ENCODE measurements around the gene NXPH3.

NXPH3 gene

GRCh38 chr17:49582789-49583188 is 7.1 kb downstream of the NXPH3 start:
- DNase-seq, result no peak
- no peaks in the 10 kb centered on the region for H3K4me1 Mint-ChIP-seq (ENCODE audit: low read depth in 2 of 2)
- H3K36me3 Mint-ChIP-seq (ENCODE audit: insufficient read depth), result peaks cover 5% of the 10 kb centered on the region
- ATAC-seq (replicated peaks), result no peak
- no peak overlapping the region for H3K4me3 Mint-ChIP-seq
- H3K27ac Mint-ChIP-seq, result no peak overlapping the region
- H3K27me3 Mint-ChIP-seq, result peaks cover 6 to 14% of the 10 kb centered on the region in 2 donors
- H3K9me3 Mint-ChIP-seq, result no peaks in the 10 kb centered on the region

DNA sequence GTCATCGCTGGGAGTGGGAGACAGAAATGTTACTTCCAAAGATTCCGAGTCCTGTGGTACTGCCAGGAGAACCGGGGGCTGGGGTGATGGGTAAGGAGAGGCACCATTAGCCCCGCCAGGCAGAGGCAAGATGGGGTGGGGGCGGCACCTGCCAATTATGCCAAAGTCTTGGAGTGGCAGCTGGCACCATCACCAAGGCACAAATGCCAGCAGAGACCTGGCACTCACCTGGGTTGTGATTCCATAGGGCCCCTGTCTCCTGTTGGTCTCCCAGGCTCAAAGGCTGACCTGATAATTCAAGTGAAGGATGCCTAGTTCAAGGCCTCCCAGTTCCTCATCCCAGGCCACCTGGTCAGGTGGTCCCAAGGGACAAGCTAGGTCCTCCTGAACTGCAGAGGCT is 7.6 kb downstream of the NXPH3 start:
- Mint-ChIP-seq H3K9me3 (no peaks in the 10 kb centered on the region), H3K27me3 (peaks cover 1 to 10% of the 10 kb centered on the region in 2 donors), H3K27ac (no peak overlapping the region), H3K36me3 (ENCODE audit: insufficient read depth) (peaks cover 5% of the 10 kb centered on the region), H3K4me1 (ENCODE audit: low read depth in 2 of 2) (no peaks in the 10 kb centered on the region), H3K4me3 (no peak overlapping the region)
- ATAC-seq (replicated peaks) (no peak), DNase-seq (no peak)

- DNase-seq (no peak), ATAC-seq (replicated peaks) (no peak)
- peaks cover 0 to 3% of the 10 kb centered on the region in 2 donors for H3K27me3 Mint-ChIP-seq
- no peaks in the 10 kb centered on the region for H3K4me1 Mint-ChIP-seq (ENCODE audit: low read depth in 2 of 2)
- H3K27ac Mint-ChIP-seq, result peak overlapping the region in 1 of 2 donors; percentile 51
- H3K4me3 Mint-ChIP-seq, result no peak overlapping the region
- H3K36me3 Mint-ChIP-seq (ENCODE audit: insufficient read depth), result peaks cover 5% of the 10 kb centered on the region
- no peaks in the 10 kb centered on the region for H3K9me3 Mint-ChIP-seq
Observed at GRCh38 chr17:49583889-49584288, 8.2 kb downstream of the NXPH3 start.

DNA sequence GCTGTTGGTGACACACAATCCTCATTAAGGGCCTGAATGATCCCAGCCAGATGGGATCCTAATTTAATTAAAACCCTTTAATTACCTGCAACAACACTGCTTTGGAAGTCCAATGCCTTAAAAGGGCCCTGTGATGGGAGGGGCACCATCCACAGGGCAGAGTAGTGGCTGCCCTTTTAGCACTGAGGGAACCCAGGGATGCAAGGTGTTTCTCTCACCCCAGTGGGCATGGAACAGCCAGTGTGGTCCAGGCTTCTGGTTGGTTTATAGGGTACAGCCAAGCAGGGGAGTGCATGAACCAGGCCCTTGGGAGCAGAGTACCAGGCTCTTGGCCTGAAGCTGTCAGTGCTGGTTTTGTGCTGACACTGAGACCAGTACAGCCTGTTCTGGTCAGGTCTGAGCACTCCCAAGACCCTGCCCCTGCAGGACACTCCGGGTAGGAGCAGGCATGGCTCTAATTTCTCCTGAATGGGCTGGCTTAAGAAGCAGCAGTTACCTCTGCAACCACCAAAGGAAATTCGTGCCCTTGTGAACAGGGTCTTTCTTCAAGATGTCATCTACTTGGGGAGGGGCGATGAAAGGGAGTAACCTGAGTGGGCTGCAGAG is 9.9 kb downstream of the NXPH3 start:
- Mint-ChIP-seq H3K27me3 (no peaks in the 10 kb centered on the region), H3K4me3 (no peak overlapping the region), H3K4me1 (ENCODE audit: low read depth in 2 of 2) (no peaks in the 10 kb centered on the region), H3K36me3 (ENCODE audit: insufficient read depth) (peaks cover 5% of the 10 kb centered on the region), H3K9me3 (no peaks in the 10 kb centered on the region), H3K27ac (no peak overlapping the region)
- ATAC-seq (replicated peaks), result no peak
- no peak for DNase-seq

DNA sequence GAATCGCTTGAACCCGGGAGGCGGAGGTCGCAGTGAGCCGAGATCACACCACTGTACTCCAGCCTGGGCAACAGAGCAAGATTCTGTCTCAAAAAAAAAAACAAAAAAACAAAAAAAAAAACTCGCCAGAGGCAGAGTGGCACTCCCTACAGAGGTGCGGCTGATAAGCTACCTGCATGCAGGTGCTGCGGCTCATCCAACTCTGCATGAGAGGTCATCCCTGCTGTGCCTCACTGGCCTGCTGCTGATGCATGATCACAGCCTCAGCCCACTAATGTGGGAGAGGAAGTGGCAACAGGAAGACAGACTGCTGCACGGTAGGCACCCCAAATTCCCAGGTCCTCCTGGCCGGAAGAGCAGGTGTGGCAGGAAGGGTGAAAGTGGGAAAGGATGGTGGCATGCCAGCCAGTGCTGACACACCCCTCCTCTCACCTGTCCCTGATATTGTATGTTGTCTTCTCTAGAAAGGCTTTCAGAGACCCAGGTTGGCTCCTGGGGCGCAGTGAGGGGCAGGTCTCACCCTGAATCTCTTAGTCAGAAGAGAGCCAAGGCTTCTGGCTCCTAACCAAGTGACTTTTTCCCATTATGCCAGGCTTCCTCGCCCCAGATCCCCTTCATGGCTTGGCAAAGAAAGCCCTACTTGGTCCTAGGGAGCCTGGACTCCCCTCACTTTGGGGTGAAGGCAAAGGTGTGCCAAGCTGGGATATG is 11.8 kb downstream of the NXPH3 start:
- no peaks in the 10 kb centered on the region for H3K27me3 Mint-ChIP-seq
- peaks cover 5% of the 10 kb centered on the region for H3K36me3 Mint-ChIP-seq (ENCODE audit: insufficient read depth)
- H3K27ac Mint-ChIP-seq, result no peak overlapping the region
- DNase-seq (no peak), ATAC-seq (replicated peaks) (no peak)
- no peaks in the 10 kb centered on the region for H3K9me3 Mint-ChIP-seq
- peaks cover 0 to 5% of the 10 kb centered on the region in 2 donors for H3K4me1 Mint-ChIP-seq (ENCODE audit: low read depth in 2 of 2)
- no peak overlapping the region for H3K4me3 Mint-ChIP-seq

GRCh38 chr17:49588312-49588711 is 12.6 kb downstream of the NXPH3 start:
- ATAC-seq (replicated peaks) (no peak), DNase-seq (no peak)
- H3K27ac Mint-ChIP-seq, result no peak overlapping the region
- peaks cover 5% of the 10 kb centered on the region for H3K36me3 Mint-ChIP-seq (ENCODE audit: insufficient read depth)
- peaks cover 0 to 5% of the 10 kb centered on the region in 2 donors for H3K4me1 Mint-ChIP-seq (ENCODE audit: low read depth in 2 of 2)
- no peak overlapping the region for H3K4me3 Mint-ChIP-seq
- H3K27me3 Mint-ChIP-seq, result no peaks in the 10 kb centered on the region
- no peaks in the 10 kb centered on the region for H3K9me3 Mint-ChIP-seq

DNA sequence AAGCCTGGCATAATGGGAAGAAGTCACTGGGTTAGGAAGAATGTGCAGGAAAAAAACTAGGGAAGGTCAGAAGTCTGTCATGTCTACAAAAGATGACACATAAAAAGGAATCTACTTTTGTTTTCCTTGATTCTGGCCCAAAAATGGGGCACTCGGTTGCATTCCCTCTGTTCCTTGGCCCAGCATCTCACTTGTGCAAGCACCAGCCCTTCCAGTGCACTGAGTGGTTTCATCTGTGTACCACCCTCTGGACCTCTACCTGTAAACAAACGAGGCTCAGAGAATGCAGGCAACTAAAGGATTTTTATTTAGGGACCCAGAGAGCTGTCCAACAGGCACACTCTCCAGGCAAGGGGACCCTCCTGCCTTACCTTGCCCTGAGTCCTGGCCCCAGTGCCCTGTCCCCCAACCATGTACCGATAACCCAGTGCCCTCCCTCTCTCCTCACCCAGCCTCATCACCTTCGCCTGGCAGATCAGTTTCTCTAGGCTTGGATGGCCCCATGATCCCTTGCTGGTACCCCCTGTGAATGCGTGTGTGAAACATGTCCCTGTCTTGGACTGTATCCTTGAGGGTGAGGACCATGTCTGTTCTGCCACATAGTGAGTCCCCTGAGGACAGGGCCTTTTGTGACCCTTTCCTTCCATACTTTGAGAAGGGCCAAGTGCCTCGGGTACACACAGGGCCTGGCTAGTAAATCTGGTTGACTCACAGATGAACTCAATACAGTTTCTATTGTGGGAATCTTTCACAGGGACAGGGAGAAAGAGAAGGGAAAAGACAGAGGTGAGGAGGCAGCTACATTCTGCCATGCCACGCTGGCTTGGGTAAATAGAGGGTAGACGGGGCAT is 13.3 kb downstream of the NXPH3 start:
- H3K4me3 Mint-ChIP-seq, result no peak overlapping the region
- peak overlapping the region in 1 of 2 donors; percentile 65 for H3K27ac Mint-ChIP-seq
- H3K36me3 Mint-ChIP-seq (ENCODE audit: insufficient read depth), result peaks cover 5% of the 10 kb centered on the region
- no peaks in the 10 kb centered on the region for H3K9me3 Mint-ChIP-seq
- peaks cover 0 to 5% of the 10 kb centered on the region in 2 donors for H3K4me1 Mint-ChIP-seq (ENCODE audit: low read depth in 2 of 2)
- ATAC-seq (replicated peaks), result no peak
- no peak for DNase-seq
- H3K27me3 Mint-ChIP-seq, result no peaks in the 10 kb centered on the region

DNA sequence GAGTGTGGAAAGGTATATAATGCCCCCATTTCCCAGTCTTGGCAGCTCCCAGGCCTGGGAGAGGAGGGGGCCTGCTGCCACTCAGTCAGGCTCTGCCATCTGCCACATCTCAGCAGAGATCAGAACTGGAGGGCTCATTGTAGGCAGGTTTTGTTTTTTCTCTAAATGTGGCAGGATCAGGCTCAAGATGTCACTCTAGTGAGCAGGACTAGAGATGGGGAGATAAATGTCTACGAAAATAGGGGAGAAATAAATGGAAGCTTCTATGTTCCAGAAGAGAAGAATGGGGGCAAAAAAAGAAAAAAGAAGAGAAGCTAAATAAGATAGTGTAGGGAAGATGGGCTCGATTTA is 13.9 kb downstream of the NXPH3 start:
- Mint-ChIP-seq H3K27me3 (no peaks in the 10 kb centered on the region), H3K4me1 (ENCODE audit: low read depth in 2 of 2) (peaks cover 0 to 5% of the 10 kb centered on the region in 2 donors), H3K4me3 (no peak overlapping the region), H3K27ac (peak overlapping the region in 1 of 2 donors; percentile 65), H3K9me3 (no peaks in the 10 kb centered on the region), H3K36me3 (ENCODE audit: insufficient read depth) (peaks cover 6% of the 10 kb centered on the region)
- ATAC-seq (replicated peaks) (no peak), DNase-seq (no peak)

GRCh38 chr17:49590874-49591273 is 15.2 kb downstream of the NXPH3 start:
- Mint-ChIP-seq H3K9me3 (no peaks in the 10 kb centered on the region), H3K27ac (no peak overlapping the region), H3K27me3 (no peaks in the 10 kb centered on the region), H3K4me1 (ENCODE audit: low read depth in 2 of 2) (peaks cover 0 to 5% of the 10 kb centered on the region in 2 donors), H3K4me3 (no peak overlapping the region), H3K36me3 (ENCODE audit: insufficient read depth) (peaks cover 10% of the 10 kb centered on the region)
- DNase-seq (no peak), ATAC-seq (replicated peaks) (no peak)

GRCh38 chr17:49592263-49592662 is 16.6 kb downstream of the NXPH3 start:
- Mint-ChIP-seq H3K36me3 (ENCODE audit: insufficient read depth) (peaks cover 8% of the 10 kb centered on the region), H3K27me3 (no peaks in the 10 kb centered on the region), H3K4me3 (no peak overlapping the region), H3K4me1 (ENCODE audit: low read depth in 2 of 2) (peaks cover 0 to 5% of the 10 kb centered on the region in 2 donors), H3K27ac (no peak overlapping the region), H3K9me3 (no peaks in the 10 kb centered on the region)
- DNase-seq (no peak), ATAC-seq (replicated peaks) (no peak)

DNA sequence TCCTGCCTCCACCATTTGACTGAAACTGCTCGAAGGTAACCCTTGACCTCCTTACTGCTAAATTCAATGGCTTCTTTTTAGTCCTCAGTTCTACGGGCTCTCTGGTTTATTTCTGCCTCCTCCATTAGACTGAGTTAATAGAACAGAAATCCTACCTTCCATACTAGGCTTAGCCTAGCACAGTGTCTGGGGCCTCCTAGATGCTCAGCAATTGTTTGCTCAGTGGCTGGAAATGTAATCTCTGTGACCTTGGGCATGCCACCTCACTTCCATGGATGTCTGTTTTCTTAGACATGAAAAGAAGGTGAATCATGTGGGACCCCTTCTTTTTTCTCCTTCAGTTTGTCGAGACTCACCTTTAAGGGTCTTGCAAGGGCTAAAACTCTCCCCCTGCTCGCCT is 19.7 kb downstream of the NXPH3 start:
- Mint-ChIP-seq H3K4me3 (no peak overlapping the region), H3K4me1 (ENCODE audit: low read depth in 2 of 2) (peaks cover 0 to 5% of the 10 kb centered on the region in 2 donors), H3K9me3 (no peaks in the 10 kb centered on the region), H3K36me3 (ENCODE audit: insufficient read depth) (peaks cover 28% of the 10 kb centered on the region), H3K27ac (no peak overlapping the region), H3K27me3 (no peaks in the 10 kb centered on the region)
- no peak for DNase-seq
- ATAC-seq (replicated peaks), result no peak

DNA sequence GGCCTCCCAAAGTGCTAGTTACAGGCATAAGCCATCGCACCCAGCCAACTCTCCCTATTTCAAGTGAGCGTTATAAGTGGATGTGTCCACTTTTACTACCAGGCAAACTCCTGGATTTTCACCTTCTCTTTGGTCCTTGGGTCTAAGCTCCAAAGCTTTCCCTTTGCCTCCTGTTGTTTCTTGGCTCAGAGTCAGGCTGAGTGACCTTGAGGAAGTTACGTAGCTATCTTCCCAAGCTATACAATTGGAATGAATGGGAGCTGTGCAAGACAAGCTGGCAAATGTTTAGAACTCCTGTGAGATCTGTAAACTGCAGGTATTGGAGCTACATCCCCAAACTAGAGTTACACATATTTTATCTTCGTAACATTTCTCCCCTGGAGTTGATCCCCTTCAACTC is 20.3 kb downstream of the NXPH3 start:
- no peak overlapping the region for H3K4me3 Mint-ChIP-seq
- no peak for DNase-seq
- H3K4me1 Mint-ChIP-seq (ENCODE audit: low read depth in 2 of 2), result peaks cover 0 to 5% of the 10 kb centered on the region in 2 donors
- no peaks in the 10 kb centered on the region for H3K27me3 Mint-ChIP-seq
- no peak for ATAC-seq (replicated peaks)
- no peaks in the 10 kb centered on the region for H3K9me3 Mint-ChIP-seq
- H3K36me3 Mint-ChIP-seq (ENCODE audit: insufficient read depth), result peaks cover 32% of the 10 kb centered on the region
- H3K27ac Mint-ChIP-seq, result no peak overlapping the region

GRCh38 chr17:49596613-49597244 is 21.1 kb downstream of the NXPH3 start:
- Mint-ChIP-seq H3K27me3 (no peaks in the 10 kb centered on the region), H3K27ac (no peak overlapping the region), H3K9me3 (no peaks in the 10 kb centered on the region), H3K4me3 (no peak overlapping the region), H3K36me3 (ENCODE audit: insufficient read depth) (peaks cover 38% of the 10 kb centered on the region), H3K4me1 (ENCODE audit: low read depth in 2 of 2) (peaks cover 0 to 5% of the 10 kb centered on the region in 2 donors)
- no peak for ATAC-seq (replicated peaks)
- DNase-seq, result no peak

Measured in effector memory CD8-positive, alpha-beta T cell (primary cell).